AG09309 (cell line): ENCODE measurements around the gene ZNF544.

Experiments
- DNase-seq: peaks from one replicate; pipeline ENCODE4 v3.0.0-alpha.2; 2010; ENCODE audit warnings: low read depth
- H3K4me3 ChIP-seq: 2 replicates; pipeline ENCODE4 v1.5.1; 2011; ENCODE audit warnings: mild to moderate bottlenecking, low read depth, low read length, moderate library complexity; ENCODE audit not compliant: control insufficient read depth
- TF ChIP-seq, protein P1 (sequence below): IDR thresholded peaks from 2 replicates; pipeline ENCODE4 v1.5.1; 2011; ENCODE audit warnings: mild to moderate bottlenecking, low read depth, low read length, inconsistent platforms; ENCODE audit not compliant: insufficient read depth, control insufficient read depth; ENCODE audit errors: missing control alignments

Gene ZNF544

GRCh38 chr19:58268344-58268743 lies 39.6 kb downstream of the ZNF544 start:
- no peak for DNase-seq
- no peak overlapping the region for H3K4me3 ChIP-seq
- TF ChIP-seq, protein P1, sequence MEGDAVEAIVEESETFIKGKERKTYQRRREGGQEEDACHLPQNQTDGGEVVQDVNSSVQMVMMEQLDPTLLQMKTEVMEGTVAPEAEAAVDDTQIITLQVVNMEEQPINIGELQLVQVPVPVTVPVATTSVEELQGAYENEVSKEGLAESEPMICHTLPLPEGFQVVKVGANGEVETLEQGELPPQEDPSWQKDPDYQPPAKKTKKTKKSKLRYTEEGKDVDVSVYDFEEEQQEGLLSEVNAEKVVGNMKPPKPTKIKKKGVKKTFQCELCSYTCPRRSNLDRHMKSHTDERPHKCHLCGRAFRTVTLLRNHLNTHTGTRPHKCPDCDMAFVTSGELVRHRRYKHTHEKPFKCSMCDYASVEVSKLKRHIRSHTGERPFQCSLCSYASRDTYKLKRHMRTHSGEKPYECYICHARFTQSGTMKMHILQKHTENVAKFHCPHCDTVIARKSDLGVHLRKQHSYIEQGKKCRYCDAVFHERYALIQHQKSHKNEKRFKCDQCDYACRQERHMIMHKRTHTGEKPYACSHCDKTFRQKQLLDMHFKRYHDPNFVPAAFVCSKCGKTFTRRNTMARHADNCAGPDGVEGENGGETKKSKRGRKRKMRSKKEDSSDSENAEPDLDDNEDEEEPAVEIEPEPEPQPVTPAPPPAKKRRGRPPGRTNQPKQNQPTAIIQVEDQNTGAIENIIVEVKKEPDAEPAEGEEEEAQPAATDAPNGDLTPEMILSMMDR, result no peak

GRCh38 chr19:58274771-58275201 lies 46.1 kb downstream of the ZNF544 start:
- TF ChIP-seq, protein P1, result no peak
- no peak overlapping the region for H3K4me3 ChIP-seq
- peak; percentile 4 for DNase-seq

- no peak overlapping the region for H3K4me3 ChIP-seq
- no peak for DNase-seq
- TF ChIP-seq, protein P1, result no peak
These were observed 46.9 kb downstream of the ZNF544 start for GRCh38 chr19:58275564-58275963.

DNA sequence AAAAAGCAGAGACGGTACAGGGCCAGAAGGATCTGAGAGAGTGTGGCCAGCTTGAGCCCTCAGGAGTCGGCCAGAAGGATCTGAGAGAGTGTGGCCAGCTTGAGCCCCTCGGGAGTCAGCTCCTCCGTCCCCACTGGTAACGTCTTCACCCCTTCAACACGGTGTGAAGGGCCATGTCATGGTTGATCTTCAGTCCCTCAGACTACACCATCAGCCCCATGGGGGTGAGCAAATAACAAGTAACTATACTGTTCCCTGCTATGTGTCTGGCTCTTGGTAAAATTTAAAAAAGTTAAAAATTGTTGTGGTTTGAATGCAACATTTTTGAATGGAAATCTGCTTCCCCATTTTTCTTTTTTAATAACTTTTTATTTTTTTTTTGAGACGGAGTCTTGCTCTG lies 48.5 kb downstream of the ZNF544 start:
- TF ChIP-seq, protein P1, result no peak
- H3K4me3 ChIP-seq, result no peak overlapping the region
- DNase-seq, result no peak

- TF ChIP-seq, protein P1, result no peak
- peak; percentile 1 for DNase-seq
- peak overlapping the region; percentile 95 for H3K4me3 ChIP-seq
These were observed 49.2 kb downstream of the ZNF544 start for GRCh38 chr19:58277748-58278540.

DNA sequence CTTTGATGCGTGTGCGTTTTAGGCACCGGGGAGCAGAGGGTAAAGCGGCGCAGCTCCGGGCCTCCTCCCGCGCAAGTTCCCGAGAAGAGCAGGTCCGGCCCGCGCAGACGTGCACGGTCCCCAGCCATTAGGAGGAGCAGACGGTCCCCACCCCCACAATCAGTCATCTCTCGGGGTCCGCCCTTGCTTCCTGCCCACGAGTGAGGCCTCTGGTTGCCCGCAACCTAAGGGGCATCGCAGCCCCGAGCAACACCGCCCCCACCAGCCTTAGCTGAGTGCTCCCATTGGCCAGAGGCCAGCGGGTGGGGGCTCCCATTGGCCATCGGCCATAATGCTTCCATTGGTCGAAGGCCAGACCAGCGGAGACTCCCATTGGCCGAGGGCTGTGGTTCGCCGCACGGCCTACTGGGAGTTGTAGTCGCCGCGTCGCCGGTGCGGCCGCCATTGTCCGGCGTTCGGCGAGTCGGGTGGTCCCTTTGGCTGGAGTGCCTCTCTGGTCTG lies 49.9 kb downstream of the ZNF544 start, which contains the start of gene ZNF8:
TSS of gene ZNF8 (plus strand) at position 415 of the 501 bp plus-strand sequence. CDS start 127 bp downstream, outside the sequence.
- TF ChIP-seq, protein P1, result no peak
- H3K4me3 ChIP-seq, result peak within 1 kb of the TSS; percentile 95
- DNase-seq, result peak; percentile 88
